GM12892 (cell line): Measurements from ENCODE around the gene PARG.
"Not testable (repeated sequence)": the region's sequence is repeated elsewhere in the genome, so short reads cannot be mapped to it uniquely, and the experiment has no call there.

Experiments used
- POLR2A ChIP-seq: IDR thresholded peaks from 2 replicates; pipeline ENCODE4 v1.6.1; 2011; ENCODE audit warnings: low read depth, low read length, control low read depth
- POLR2AphosphoS5 ChIP-seq: IDR thresholded peaks from 2 replicates; pipeline ENCODE4 v1.6.1; 2011; ENCODE audit warnings: low read depth, low read length, control low read depth

DNA sequence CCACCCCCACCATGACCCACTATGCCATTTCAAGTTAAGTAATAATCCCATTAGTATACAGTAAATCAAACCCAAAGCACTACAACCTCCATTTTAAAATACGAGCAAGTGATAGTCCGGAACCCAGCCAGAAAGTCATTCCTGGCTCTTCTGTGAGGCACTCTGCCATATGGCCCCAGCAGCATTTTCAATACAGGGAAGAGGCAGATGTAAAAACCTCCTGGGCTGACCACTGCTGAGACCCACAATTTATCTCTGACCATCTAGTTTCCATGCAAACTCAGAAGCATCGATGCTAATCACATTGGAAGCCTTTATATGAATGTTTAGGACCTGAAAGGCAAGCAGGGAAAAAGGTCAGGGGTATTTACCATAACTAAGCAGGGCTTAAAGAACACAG is 69.1 kb downstream of the PARG start:
- TF ChIP-seq POLR2A, POLR2AphosphoS5: not testable (repeated sequence)
